ENCODE measurements around the gene RFX5. TPM values are rescaled to one million over a fixed set of nuclear protein-coding genes. Genes with fewer than 3 reads are reported as not detected.
A peak's percentile ranks its signal among the peaks of the same experiment; 100 is the strongest.

The RFX5 gene
- total and polyA plus RNA-seq, 8 donors, result 5.6 to 34.2 (median 9.0) TPM

DNA sequence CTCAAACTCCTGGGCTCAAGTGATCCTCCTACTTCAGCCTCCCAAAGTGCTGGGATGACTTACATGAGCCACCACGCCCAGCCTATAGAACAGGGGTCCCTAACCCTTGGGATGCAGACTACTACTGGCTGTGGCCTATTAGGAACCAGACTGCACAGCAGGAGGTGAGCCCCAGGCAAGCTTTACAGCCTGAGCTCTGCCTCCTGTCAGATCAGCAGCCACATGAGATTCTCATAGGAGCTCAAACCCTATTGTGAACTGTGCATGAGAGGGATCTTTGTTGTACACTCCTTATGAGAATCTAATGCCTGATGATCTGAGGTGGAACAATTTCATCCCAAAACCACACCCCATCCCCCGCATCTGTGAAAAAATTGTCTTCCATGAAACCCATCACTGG, 39.0 kb upstream of the RFX5 start:
- no peaks in the 10 kb centered on the region for H3K9me3 ChIP-seq
- ATAC-seq (no peak), FAIRE-seq (no peak), DNase-seq (no peak)
- no peaks in the 10 kb centered on the region for H3K4me1 ChIP-seq
- intact Hi-C loops (cut with DNase I), result no loop called here
- H3K27ac ChIP-seq, result no peak overlapping the region
- WGBS, 2 donors, result 79 to 88% methylated on average over 2 of the region's 2 CpGs
- TF ChIP-seq, protein P1, sequence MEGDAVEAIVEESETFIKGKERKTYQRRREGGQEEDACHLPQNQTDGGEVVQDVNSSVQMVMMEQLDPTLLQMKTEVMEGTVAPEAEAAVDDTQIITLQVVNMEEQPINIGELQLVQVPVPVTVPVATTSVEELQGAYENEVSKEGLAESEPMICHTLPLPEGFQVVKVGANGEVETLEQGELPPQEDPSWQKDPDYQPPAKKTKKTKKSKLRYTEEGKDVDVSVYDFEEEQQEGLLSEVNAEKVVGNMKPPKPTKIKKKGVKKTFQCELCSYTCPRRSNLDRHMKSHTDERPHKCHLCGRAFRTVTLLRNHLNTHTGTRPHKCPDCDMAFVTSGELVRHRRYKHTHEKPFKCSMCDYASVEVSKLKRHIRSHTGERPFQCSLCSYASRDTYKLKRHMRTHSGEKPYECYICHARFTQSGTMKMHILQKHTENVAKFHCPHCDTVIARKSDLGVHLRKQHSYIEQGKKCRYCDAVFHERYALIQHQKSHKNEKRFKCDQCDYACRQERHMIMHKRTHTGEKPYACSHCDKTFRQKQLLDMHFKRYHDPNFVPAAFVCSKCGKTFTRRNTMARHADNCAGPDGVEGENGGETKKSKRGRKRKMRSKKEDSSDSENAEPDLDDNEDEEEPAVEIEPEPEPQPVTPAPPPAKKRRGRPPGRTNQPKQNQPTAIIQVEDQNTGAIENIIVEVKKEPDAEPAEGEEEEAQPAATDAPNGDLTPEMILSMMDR (IDR thresholded peaks at IDR 0.05), result no peak
- no peaks in the 10 kb centered on the region for H3K36me3 ChIP-seq
- H3K27me3 ChIP-seq, result no peaks in the 10 kb centered on the region
- H3K4me3 ChIP-seq, result no peak overlapping the region

DNA sequence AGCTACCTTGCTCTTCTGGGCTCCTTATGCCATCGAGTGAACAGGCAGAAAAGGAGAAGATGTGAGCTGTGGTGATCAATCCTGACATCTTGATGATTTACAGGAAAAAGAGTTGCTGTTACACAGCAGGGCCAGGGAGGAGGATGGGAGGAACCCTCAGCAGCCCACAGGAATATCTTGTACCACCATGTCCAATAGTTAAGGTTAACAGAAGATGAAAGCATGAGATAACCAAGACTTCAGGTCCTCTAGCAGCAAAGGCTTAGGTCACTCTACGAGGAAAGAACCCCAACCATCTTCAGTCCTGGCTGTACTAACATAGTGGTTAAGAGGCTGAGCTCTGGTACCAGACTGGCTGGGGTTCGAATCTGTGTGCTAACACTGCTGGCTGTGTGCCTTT, 37.5 kb upstream of the RFX5 start:
- H3K9me3 ChIP-seq, result no peaks in the 10 kb centered on the region
- H3K27me3 ChIP-seq, result no peaks in the 10 kb centered on the region
- no peaks in the 10 kb centered on the region for H3K36me3 ChIP-seq
- TF ChIP-seq, protein P1 (IDR thresholded peaks at IDR 0.05), result no peak
- DNase-seq, result no peak
- WGBS, 2 donors, result 62 to 63% methylated on average over 3 of the region's 3 CpGs
- no peak overlapping the region for H3K27ac ChIP-seq
- intact Hi-C loops (cut with DNase I), result no loop called here
- no peaks in the 10 kb centered on the region for H3K4me1 ChIP-seq
- no peak overlapping the region for H3K4me3 ChIP-seq
- ATAC-seq, result no peak
- no peak for FAIRE-seq

DNA sequence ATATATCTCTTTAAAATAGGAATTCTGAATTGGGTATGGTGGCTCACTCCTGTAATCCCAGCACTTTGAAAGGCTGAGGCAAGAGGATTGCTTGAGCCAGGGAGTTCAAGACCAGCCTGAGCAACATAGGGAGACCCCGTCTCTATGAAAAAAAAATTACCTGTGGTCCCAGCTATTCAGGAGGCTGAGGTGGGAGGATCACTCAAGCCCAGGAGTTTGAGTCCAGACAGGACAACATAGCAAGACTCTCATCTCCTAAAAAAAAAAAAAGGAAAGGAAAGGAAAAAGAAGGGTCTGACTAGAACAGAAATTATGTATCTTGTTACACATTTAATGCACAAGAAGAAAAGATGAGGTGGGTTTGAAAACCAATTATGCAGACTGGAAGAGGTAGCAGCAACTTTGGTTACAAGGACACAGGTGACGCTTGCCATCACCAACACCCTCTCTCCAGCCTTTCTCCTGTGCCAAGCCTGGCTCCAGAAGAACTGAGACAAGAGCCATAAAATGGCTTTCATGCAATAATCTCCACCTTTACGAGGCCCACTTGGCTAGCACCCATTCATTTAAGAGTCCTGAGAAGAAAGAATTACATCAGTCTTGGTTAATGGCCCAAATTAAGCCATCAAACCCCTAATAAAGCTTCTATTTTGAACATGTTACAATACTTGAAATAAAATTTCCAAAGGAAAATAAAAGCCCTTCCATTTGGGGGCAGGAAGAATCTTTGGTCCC, 30.3 kb upstream of the RFX5 start:
- Histone ChIP-seq H3K27ac (no peak overlapping the region), H3K27me3 (no peaks in the 10 kb centered on the region), H3K4me3 (no peak overlapping the region), H3K9me3 (peaks cover 0 to 3% (median 0%) of the 10 kb centered on the region in 4 donors), H3K36me3 (no peaks in the 10 kb centered on the region), H3K4me1 (peaks cover 0 to 5% (median 0%) of the 10 kb centered on the region in 3 donors)
- no peak for FAIRE-seq
- DNase-seq, result no peak
- intact Hi-C loops (cut with DNase I), result no loop called here
- WGBS, 2 donors, result 70 to 76% methylated on average over 3 of the region's 3 CpGs
- ATAC-seq, result no peak
- TF ChIP-seq, protein P1 (IDR thresholded peaks at IDR 0.05), result no peak

DNA sequence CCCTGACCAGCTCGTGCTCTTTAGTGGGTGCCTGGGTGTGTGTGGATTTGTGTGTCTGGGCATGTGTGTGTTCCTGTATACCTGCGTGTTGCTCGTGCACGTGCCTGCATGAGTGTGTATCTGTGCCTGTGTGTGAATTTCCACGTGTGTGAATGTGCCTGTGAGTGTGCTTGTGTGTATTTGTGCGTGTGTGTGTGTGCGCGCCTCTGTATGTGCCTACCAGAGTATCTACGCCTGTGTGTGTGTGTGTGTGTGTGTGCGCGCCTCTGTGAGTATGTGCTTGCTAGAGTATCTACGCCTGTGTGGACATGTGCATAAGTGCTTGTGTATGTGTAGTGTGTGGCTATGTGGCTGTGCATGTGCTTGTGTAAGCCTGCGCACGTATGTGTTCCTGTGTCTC, 26.1 kb upstream of the RFX5 start:
- TF ChIP-seq, protein P1 (IDR thresholded peaks at IDR 0.05), result no peak
- FAIRE-seq (no peak), ATAC-seq (no peak), DNase-seq (peak in 1 of 6 donors; percentile 28)
- H3K4me1 ChIP-seq, result peaks cover 13 to 21% (median 15%) of the 10 kb centered on the region in 3 donors
- no peak overlapping the region for H3K4me3 ChIP-seq
- no peaks in the 10 kb centered on the region for H3K36me3 ChIP-seq
- H3K27ac ChIP-seq, result no peak overlapping the region
- WGBS, 2 donors, result 82 to 87% methylated on average over 14 of the region's 14 CpGs
- no peaks in the 10 kb centered on the region for H3K27me3 ChIP-seq
- intact Hi-C loops (cut with DNase I), result no loop called here
- H3K9me3 ChIP-seq, result peaks cover 0 to 1% (median 0%) of the 10 kb centered on the region in 4 donors

Data from pancreas (tissue), 10 donors.